NCI-H1417 (cell line): ENCODE data around the gene DPYD.

Experiments used
- DNase-seq, 3 experiments: peaks; one replicate each; lab custom pipeline; 2025; lab: John Stamatoyannopoulos, UW

Gene DPYD

GRCh38 chr1:97433824-97434177 is 487.0 kb downstream of the DPYD start:
- no peak for DNase-seq

- DNase-seq, result no peak
Observed at GRCh38 chr1:97433094-97433823, 487.6 kb downstream of the DPYD start.

- no peak for DNase-seq
Observed at GRCh38 chr1:97427371-97427770, 493.5 kb downstream of the DPYD start.

GRCh38 chr1:97424209-97424608 is 496.6 kb downstream of the DPYD start:
- DNase-seq, result no peak

- DNase-seq, result peak in 1 of 3 experiments; percentile 15
Observed at GRCh38 chr1:97423403-97423802, 497.4 kb downstream of the DPYD start.

GRCh38 chr1:97417661-97418060 is 503.2 kb downstream of the DPYD start:
- no peak for DNase-seq

- DNase-seq, result no peak
Observed at GRCh38 chr1:97414682-97415312, 506.0 kb downstream of the DPYD start.

GRCh38 chr1:97412737-97413136 is 508.1 kb downstream of the DPYD start:
- no peak for DNase-seq

- DNase-seq, result no peak
Observed at GRCh38 chr1:97412166-97412565, 508.7 kb downstream of the DPYD start.

- no peak for DNase-seq
Observed at GRCh38 chr1:97396463-97396862, 524.4 kb downstream of the DPYD start.

GRCh38 chr1:97392701-97393100 is 528.1 kb downstream of the DPYD start:
- DNase-seq, result no peak

GRCh38 chr1:97385536-97386277 is 535.1 kb downstream of the DPYD start:
- DNase-seq, result no peak

- no peak for DNase-seq
Observed at GRCh38 chr1:97384294-97384968, 536.4 kb downstream of the DPYD start.

- no peak for DNase-seq
Observed at GRCh38 chr1:97383797-97384196, 537.0 kb downstream of the DPYD start.

- no peak for DNase-seq
Observed at GRCh38 chr1:97382206-97382605, 538.6 kb downstream of the DPYD start.

GRCh38 chr1:97379387-97380075 is 541.3 kb downstream of the DPYD start:
- DNase-seq, result no peak

GRCh38 chr1:97378596-97378995 is 542.2 kb downstream of the DPYD start:
- DNase-seq, result no peak

GRCh38 chr1:97377432-97378034 is 543.3 kb downstream of the DPYD start:
- no peak for DNase-seq

- no peak for DNase-seq
Observed at GRCh38 chr1:97373000-97373399, 547.8 kb downstream of the DPYD start.

GRCh38 chr1:97372531-97372930 is 548.3 kb downstream of the DPYD start:
- DNase-seq, result no peak

GRCh38 chr1:97368296-97368695 is 552.5 kb downstream of the DPYD start:
- DNase-seq, result no peak

- no peak for DNase-seq
Observed at GRCh38 chr1:97366984-97367383, 553.9 kb downstream of the DPYD start.
